ENCODE results near the gene APOB. TPM values are rescaled to one million over a fixed set of nuclear protein-coding genes. Genes with fewer than 3 reads are reported as not detected.

APOB gene
- total RNA-seq, 4 donors from 2014 or later: 0.05 to 8.8 (median 2.3) TPM

DNA sequence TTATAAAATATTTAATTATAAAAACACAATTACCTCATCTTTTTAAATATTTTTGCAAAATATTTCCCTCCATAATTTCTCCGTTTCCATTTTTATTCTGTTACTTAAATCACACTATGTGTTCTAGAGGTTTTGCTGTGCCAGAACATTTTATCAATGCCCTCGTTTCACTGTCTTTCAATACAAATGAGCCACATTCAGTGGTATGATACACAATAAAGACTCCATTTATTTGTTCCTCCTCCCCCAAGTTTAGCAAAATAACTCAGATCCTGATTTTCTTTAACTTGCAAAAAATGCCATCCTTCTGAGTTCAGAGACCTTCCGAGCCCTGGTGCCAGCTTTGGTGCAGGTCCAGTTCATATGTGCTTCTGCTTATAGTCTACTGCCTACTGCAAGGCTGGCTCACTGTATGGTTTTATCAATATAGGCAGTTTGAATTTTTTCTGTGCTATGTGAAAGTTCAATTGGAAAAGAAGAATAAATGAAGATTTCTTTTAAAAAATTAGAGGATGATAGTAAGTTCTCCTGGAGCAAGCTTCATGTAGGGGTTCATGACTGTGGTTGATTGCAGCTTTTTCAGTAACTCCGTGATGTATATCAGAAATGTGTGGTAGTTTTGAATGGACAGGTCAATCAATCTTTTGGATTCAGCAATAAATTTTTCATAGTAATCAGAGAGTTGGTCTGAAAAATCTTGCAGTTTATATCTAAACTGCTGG, 42.5 kb downstream of the APOB start:
- no peaks in the 10 kb centered on the region for H3K27me3 ChIP-seq
- H3K9me3 ChIP-seq: no peaks in the 10 kb centered on the region
- no peak overlapping the region for H3K27ac ChIP-seq
- TF ChIP-seq CTCF (IDR thresholded peaks at IDR 0.05 in 4 of 5, conservative IDR thresholded peaks at IDR 0.05 in 1 of 5): no peak
- TF ChIP-seq POLR2A (IDR thresholded peaks at IDR 0.05): no peak
- ATAC-seq (no peak), DNase-seq (no peak)
- intact Hi-C loops (cut with DNase I; ENCODE audit: low total_unique reads) (no loop called here), in situ Hi-C loops (cut with MboI; ENCODE audit: low sequenced_read_pairs in 4 of 4) (no loop called here)
- no peak overlapping the region for H3K4me3 ChIP-seq
- no peaks in the 10 kb centered on the region for H3K36me3 ChIP-seq
- no peaks in the 10 kb centered on the region for H3K4me1 ChIP-seq

- Histone ChIP-seq H3K36me3 (no peaks in the 10 kb centered on the region), H3K9me3 (no peaks in the 10 kb centered on the region), H3K27me3 (no peaks in the 10 kb centered on the region), H3K4me3 (no peak overlapping the region), H3K4me1 (no peaks in the 10 kb centered on the region), H3K27ac (no peak overlapping the region)
- in situ Hi-C loops (cut with MboI; ENCODE audit: low sequenced_read_pairs in 4 of 4): no loop called here
- no peak for TF ChIP-seq POLR2A (IDR thresholded peaks at IDR 0.05)
- TF ChIP-seq CTCF (IDR thresholded peaks at IDR 0.05 in 4 of 5, conservative IDR thresholded peaks at IDR 0.05 in 1 of 5): no peak
- no peak for DNase-seq
- ATAC-seq: no peak
- intact Hi-C loops (cut with DNase I; ENCODE audit: low total_unique reads): no loop called here
Observed at GRCh38 chr2:20999906-21000645, 43.8 kb downstream of the APOB start.

- no peak for ATAC-seq
- H3K4me1 ChIP-seq: no peaks in the 10 kb centered on the region
- no peaks in the 10 kb centered on the region for H3K9me3 ChIP-seq
- H3K36me3 ChIP-seq: no peaks in the 10 kb centered on the region
- in situ Hi-C loops (cut with MboI; ENCODE audit: low sequenced_read_pairs in 4 of 4) (no loop called here), intact Hi-C loops (cut with DNase I; ENCODE audit: low total_unique reads) (no loop called here)
- DNase-seq: no peak
- TF ChIP-seq CTCF (IDR thresholded peaks at IDR 0.05 in 4 of 5, conservative IDR thresholded peaks at IDR 0.05 in 1 of 5) (no peak), POLR2A (IDR thresholded peaks at IDR 0.05) (no peak)
- no peaks in the 10 kb centered on the region for H3K27me3 ChIP-seq
- H3K4me3 ChIP-seq: no peak overlapping the region
- H3K27ac ChIP-seq: no peak overlapping the region
Observed at GRCh38 chr2:20998972-20999905, 44.6 kb downstream of the APOB start.

DNA sequence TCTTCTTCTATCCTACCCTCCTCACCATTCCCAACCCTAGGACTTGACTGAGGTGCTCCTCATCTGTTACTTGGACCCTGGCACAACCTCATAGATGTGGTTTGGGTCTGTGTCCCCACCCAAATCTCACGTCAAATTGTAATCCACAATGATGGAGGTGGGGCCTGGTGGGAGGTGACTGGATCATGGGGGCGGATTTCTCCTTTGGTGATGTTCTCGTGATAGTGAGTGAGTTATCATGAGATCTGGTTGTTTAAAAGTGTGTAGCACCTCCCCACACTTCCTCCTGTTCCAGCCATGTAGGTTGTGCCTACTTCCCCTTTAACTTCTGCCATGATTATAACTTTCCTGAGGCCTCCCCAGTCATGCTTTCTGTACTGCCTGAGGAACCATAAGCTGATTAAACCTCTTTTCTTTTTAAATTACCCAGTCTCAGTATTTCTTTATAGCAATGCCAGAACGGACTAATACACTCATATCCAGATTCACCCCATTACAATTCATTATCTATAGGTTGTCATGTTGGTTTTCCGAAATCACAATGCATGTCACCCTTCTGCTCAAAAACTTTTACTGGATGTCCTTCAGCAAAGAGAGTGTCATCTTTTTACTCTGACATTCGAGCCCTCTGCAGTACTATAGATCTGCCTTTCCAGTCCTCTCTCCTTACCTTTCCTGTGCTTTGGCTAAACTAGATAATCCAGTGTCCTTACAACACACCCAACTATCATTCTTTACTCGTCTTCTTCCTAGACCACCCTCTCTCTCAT, 45.7 kb downstream of the APOB start:
- intact Hi-C loops (cut with DNase I; ENCODE audit: low total_unique reads): no loop called here
- Histone ChIP-seq H3K27me3 (no peaks in the 10 kb centered on the region), H3K4me3 (no peak overlapping the region), H3K4me1 (no peaks in the 10 kb centered on the region), H3K36me3 (no peaks in the 10 kb centered on the region), H3K9me3 (no peaks in the 10 kb centered on the region), H3K27ac (no peak overlapping the region)
- ATAC-seq (no peak), DNase-seq (no peak)
- TF ChIP-seq CTCF (IDR thresholded peaks at IDR 0.05 in 4 of 5, conservative IDR thresholded peaks at IDR 0.05 in 1 of 5): no peak
- no peak for TF ChIP-seq POLR2A (IDR thresholded peaks at IDR 0.05)
- in situ Hi-C loops (cut with MboI; ENCODE audit: low sequenced_read_pairs in 4 of 4): no loop called here

Measured in gastrocnemius medialis (tissue), 4 donors.